Breast epithelium (tissue), 3 donors: Measurements from ENCODE around the gene SPOP.

Experiments
- CTCF ChIP-seq, 3 donors: fragments of 450-650 bp; IDR thresholded peaks; one replicate each; pipeline ENCODE4 v1.5.1; 2016 to 2017; ENCODE audit warnings: antibody characterized with exemption in 3 of 3, mild to moderate bottlenecking in 3 of 3, moderate library complexity in 3 of 3
- POLR2A ChIP-seq: fragments of 450-650 bp; IDR thresholded peaks from one replicate; pipeline ENCODE4 v1.6.1; 2016; ENCODE audit warnings: antibody characterized with exemption, mild to moderate bottlenecking, moderate library complexity

GRCh38 chr17:49588726-49589576 is 88.9 kb downstream of the SPOP start:
- no peak for TF ChIP-seq CTCF (IDR thresholded peaks at IDR 0.05)
- TF ChIP-seq POLR2A: no peak
